HCT116 (cell line): ENCODE data around the gene PCNT.
A peak's percentile ranks its signal among the peaks of the same experiment; 100 is the strongest.

Experiments used
- CTCF ChIP-seq, 3 experiments: fragments of 200-600 bp in 1 of 3; sonication (generic) in 1 of 3; IDR thresholded peaks in 2 of 3; conservative IDR thresholded peaks in 1 of 3; 2 replicates each; pipeline ENCODE4 v1.5.1; 2012 to 2017; ENCODE audit warnings: low read depth in 2 of 3, low read length in 2 of 3, antibody characterized with exemption in 1 of 3, borderline replicate concordance in 1 of 3, control low read depth in 1 of 3, mild to moderate bottlenecking in 1 of 3, mixed read lengths in 1 of 3, mixed run types in 1 of 3, moderate library complexity in 1 of 3; ENCODE audit not compliant: insufficient read depth in 1 of 3
- EZH2 ChIP-seq: fragments of 200-600 bp; sonication (generic); IDR thresholded peaks from 2 replicates; pipeline ENCODE4 v1.6.1; 2017; ENCODE audit warnings: antibody characterized with exemption, mixed run types
- POLR2A ChIP-seq: IDR thresholded peaks from 2 replicates; pipeline ENCODE4 v1.7.0; 2011; ENCODE audit warnings: borderline replicate concordance; ENCODE audit not compliant: insufficient read depth, insufficient read length; ENCODE audit errors: extremely low read depth
- POLR2AphosphoS5 ChIP-seq: IDR thresholded peaks from 2 replicates; pipeline ENCODE4 v1.6.1; 2011; ENCODE audit warnings: mild to moderate bottlenecking, low read depth, low read length, moderate library complexity
- SIN3A ChIP-seq: IDR thresholded peaks from 2 replicates; pipeline ENCODE4 v1.6.1; 2012; ENCODE audit warnings: low read depth
- SP1 ChIP-seq: IDR thresholded peaks from 2 replicates; pipeline ENCODE4 v1.6.1; 2012; ENCODE audit warnings: low read depth
- ZNF274 ChIP-seq: fragments of 200-500 bp; sonication (Bioruptor generic); IDR thresholded peaks from 2 replicates; pipeline ENCODE4 v1.6.1; 2014; ENCODE audit warnings: mild to moderate bottlenecking, low read depth, low read length, inconsistent platforms

- 0 out of 6 replicates have a peak, but pooled peaks of 1 of the 3 experiments have one; percentile 13 for TF ChIP-seq CTCF (IDR thresholded peaks at IDR 0.05 in 2 of 3, conservative IDR thresholded peaks at IDR 0.05 in 1 of 3; ENCODE audit: borderline replicate concordance in 1 of 3, insufficient read depth in 1 of 3, low read depth in 2 of 3, low read length in 2 of 3)
- TF ChIP-seq SP1 = no peak
- no peak for TF ChIP-seq SIN3A
- no peak for TF ChIP-seq ZNF274
- TF ChIP-seq POLR2A = no peak
- TF ChIP-seq POLR2AphosphoS5 = no peak
- no peak for TF ChIP-seq EZH2
Measured at GRCh38 chr21:46402421-46402820, 78.5 kb downstream of the PCNT start.
